ENCODE results near the gene NUB1.

The NUB1 gene

GRCh38 chr7:151313857-151314256 is 27.8 kb upstream of the NUB1 start:
- no peak for DNase-seq (ENCODE audit: low read depth)

GRCh38 chr7:151314401-151314800 is 27.2 kb upstream of the NUB1 start:
- DNase-seq (ENCODE audit: low read depth), result no peak

- DNase-seq (ENCODE audit: low read depth), result peak; percentile 37
Measured at GRCh38 chr7:151315038-151315655, 26.5 kb upstream of the NUB1 start.

- DNase-seq (ENCODE audit: low read depth), result no peak
Measured at GRCh38 chr7:151316896-151317295, 24.7 kb upstream of the NUB1 start.

GRCh38 chr7:151317936-151318335 is 23.7 kb upstream of the NUB1 start:
- no peak for DNase-seq (ENCODE audit: low read depth)

GRCh38 chr7:151319189-151319588 is 22.4 kb upstream of the NUB1 start:
- no peak for DNase-seq (ENCODE audit: low read depth)

GRCh38 chr7:151320263-151320845 is 21.3 kb upstream of the NUB1 start:
- no peak for DNase-seq (ENCODE audit: low read depth)

- no peak for DNase-seq (ENCODE audit: low read depth)
Measured at GRCh38 chr7:151321341-151321740, 20.3 kb upstream of the NUB1 start.

- DNase-seq (ENCODE audit: low read depth), result no peak
Measured at GRCh38 chr7:151322906-151323305, 18.7 kb upstream of the NUB1 start.

- DNase-seq (ENCODE audit: low read depth), result no peak
Measured at GRCh38 chr7:151327022-151327421, 14.6 kb upstream of the NUB1 start.

GRCh38 chr7:151327659-151328058 is 14.0 kb upstream of the NUB1 start:
- DNase-seq (ENCODE audit: low read depth), result no peak

GRCh38 chr7:151330181-151330580 is 11.4 kb upstream of the NUB1 start:
- no peak for DNase-seq (ENCODE audit: low read depth)

GRCh38 chr7:151330661-151331060 is 11.0 kb upstream of the NUB1 start:
- no peak for DNase-seq (ENCODE audit: low read depth)

GRCh38 chr7:151334628-151335027 is 7.0 kb upstream of the NUB1 start:
- no peak for DNase-seq (ENCODE audit: low read depth)

- DNase-seq (ENCODE audit: low read depth), result no peak
Measured at GRCh38 chr7:151336027-151336708, 5.4 kb upstream of the NUB1 start.

GRCh38 chr7:151337346-151337745 is 4.3 kb upstream of the NUB1 start:
- DNase-seq (ENCODE audit: low read depth), result no peak

- no peak for DNase-seq (ENCODE audit: low read depth)
Measured at GRCh38 chr7:151338809-151339208, 2.8 kb upstream of the NUB1 start.

GRCh38 chr7:151339651-151340382 is 1.8 kb upstream of the NUB1 start:
- DNase-seq (ENCODE audit: low read depth), result no peak

GRCh38 chr7:151340794-151341356 is 737 bp upstream of the NUB1 start:
- no peak for DNase-seq (ENCODE audit: low read depth)

GRCh38 chr7:151342102-151342646 is 562 bp downstream of the NUB1 start:
- DNase-seq (ENCODE audit: low read depth), result no peak

GRCh38 chr7:151342811-151343210 is 1.2 kb downstream of the NUB1 start:
- DNase-seq (ENCODE audit: low read depth), result no peak

- DNase-seq (ENCODE audit: low read depth), result no peak
Measured at GRCh38 chr7:151343516-151343915, 1.9 kb downstream of the NUB1 start.

Measured in GM04504 (cell line).